ENCODE data around the gene SIRT2.

GRCh38 chr19:38929929-38930775, 30.7 kb upstream of the SIRT2 start, which contains the start of gene SARS2:
- TF ChIP-seq CTCF (IDR thresholded peaks at IDR 0.05 in 4 of 5, conservative IDR thresholded peaks at IDR 0.05 in 1 of 5), result peak; percentile 97 to 100 (median 98)
- no peak for TF ChIP-seq POLR2A (IDR thresholded peaks at IDR 0.05)
